GM10248 (cell line): ENCODE results near the gene PSMD10.

Experiments
- CTCF ChIA-PET: fragments of 300-600 bp; sonication (Branson Sonifier 250); formaldehyde crosslinking; extraction: SDS; loops from one replicate; lab custom pipeline; 2021; ENCODE audit warnings: antibody characterized with exemption; lab: Yijun Ruan, JAX
- POLR2A ChIA-PET: fragments of 350-650 bp; sonication (Branson Sonifier 250); formaldehyde crosslinking; extraction: SDS; loops from one replicate; lab custom pipeline; 2020; ENCODE audit warnings: antibody characterized with exemption; lab: Yijun Ruan, JAX
- DNase-seq: peaks from one replicate; pipeline ENCODE4 v3.0.0; 2012; ENCODE audit errors: extremely low spot score
- TF ChIP-seq, protein P1 (sequence below): IDR thresholded peaks from 2 replicates; pipeline ENCODE4 v1.5.1; 2012; ENCODE audit warnings: mild to moderate bottlenecking, low read depth; ENCODE audit errors: extremely low read depth, missing control alignments, control extremely low read depth

The PSMD10 gene

DNA sequence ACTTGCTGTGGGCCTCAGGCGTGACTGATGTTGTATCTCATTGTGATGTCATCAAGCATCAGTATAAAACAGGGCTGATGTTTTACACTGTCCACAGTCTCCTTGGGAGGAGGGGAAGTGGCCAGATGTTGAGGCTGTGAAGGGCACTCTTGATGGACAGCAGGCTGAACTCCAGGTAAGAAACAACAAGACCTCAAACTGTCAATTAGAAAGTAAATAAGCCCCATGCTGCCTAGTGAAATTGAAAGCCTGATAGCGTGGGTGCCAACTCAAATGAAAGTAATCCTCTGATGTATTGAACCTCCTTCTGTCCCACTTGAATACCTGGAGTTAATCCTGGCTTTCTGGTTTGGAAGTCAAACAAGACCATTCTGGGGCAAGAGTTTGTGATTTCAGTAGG is 26.7 kb downstream of the PSMD10 start:
- POLR2A ChIA-PET: no interaction called here
- DNase-seq: no peak

DNA sequence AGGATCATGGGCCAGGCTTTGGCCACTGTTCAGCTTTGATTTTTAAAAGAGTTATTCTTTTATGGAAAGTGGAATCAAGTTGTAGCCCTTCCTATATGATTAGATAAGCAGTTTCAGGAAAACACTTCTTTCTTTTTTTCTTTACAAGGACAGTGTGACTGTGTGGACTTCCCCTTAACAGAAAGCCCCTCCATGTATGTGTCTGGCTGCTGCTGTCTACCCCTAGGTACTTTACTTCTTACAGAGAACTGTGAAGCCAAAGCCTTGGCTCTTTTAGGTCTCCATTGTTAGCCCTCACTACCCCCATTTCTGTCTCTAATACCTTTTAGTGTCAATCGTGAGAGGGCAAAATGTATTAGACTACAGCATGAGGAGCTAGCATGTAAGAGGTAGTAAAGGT is 27.3 kb downstream of the PSMD10 start:
- no peak for DNase-seq
- ChIA-PET CTCF (interaction anchor here (2.2 kb wide), 1 partner anchor 43 kb away, joined by 9 read pairs; no protein-coding TSS in a partner anchor), POLR2A (no interaction called here)
- TF ChIP-seq, protein P1, sequence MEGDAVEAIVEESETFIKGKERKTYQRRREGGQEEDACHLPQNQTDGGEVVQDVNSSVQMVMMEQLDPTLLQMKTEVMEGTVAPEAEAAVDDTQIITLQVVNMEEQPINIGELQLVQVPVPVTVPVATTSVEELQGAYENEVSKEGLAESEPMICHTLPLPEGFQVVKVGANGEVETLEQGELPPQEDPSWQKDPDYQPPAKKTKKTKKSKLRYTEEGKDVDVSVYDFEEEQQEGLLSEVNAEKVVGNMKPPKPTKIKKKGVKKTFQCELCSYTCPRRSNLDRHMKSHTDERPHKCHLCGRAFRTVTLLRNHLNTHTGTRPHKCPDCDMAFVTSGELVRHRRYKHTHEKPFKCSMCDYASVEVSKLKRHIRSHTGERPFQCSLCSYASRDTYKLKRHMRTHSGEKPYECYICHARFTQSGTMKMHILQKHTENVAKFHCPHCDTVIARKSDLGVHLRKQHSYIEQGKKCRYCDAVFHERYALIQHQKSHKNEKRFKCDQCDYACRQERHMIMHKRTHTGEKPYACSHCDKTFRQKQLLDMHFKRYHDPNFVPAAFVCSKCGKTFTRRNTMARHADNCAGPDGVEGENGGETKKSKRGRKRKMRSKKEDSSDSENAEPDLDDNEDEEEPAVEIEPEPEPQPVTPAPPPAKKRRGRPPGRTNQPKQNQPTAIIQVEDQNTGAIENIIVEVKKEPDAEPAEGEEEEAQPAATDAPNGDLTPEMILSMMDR: no peak

More for the DNA sequence above, 26.7 kb downstream of the PSMD10 start:
- CTCF ChIA-PET: interaction anchor here (2.2 kb wide), 1 partner anchor 44 kb away, joined by 9 read pairs; no protein-coding TSS in a partner anchor
- TF ChIP-seq, protein P1: no peak

DNA sequence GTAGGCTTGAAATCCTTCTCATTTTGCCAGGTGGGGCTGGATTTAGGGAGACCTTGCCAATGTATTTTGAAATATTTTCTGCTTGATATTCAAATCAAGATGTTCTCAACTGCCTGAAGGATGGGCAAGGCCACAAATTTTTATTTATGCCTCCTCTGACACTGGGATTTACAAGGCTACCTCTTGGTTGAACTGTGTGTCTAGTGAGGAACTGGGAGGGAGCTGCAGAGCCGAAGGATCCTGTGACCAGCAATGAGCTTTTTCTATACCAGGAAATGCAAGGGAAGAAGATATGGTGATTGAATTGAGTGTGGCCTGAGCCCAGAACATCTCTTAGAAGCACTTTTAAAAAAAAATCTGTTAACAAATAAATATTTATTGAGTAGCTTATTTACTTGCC is 31.5 kb downstream of the PSMD10 start:
- ChIA-PET POLR2A (no interaction called here), CTCF (interaction anchor here (0.6 to 4.2 kb wide), 4 partner anchors 12 to 42 kb away, joined by 3 to 17 read pairs (median 6); no protein-coding TSS in a partner anchor)
- TF ChIP-seq, protein P1: no peak
- DNase-seq: no peak

DNA sequence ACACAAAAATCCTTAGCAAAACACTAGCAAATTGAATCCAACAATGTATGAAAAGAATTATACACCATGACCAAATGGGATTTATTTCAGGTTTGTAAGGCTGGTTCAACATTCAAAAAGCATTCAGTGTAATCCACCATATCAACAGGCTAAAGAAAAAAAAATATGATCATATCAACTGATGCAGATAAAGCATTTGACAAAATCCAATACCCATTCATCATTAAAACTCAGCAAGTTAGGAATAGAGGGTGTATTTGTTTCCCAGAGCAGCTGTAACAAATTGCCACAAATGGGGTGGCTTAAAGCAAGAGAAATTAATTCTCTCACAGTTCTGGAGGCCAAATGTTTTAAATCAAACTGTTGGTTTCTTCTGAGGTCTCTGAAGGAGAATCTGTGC is 35.8 kb downstream of the PSMD10 start:
- DNase-seq: no peak
- TF ChIP-seq, protein P1: no peak
- CTCF ChIA-PET: no interaction called here
- POLR2A ChIA-PET: no interaction called here

DNA sequence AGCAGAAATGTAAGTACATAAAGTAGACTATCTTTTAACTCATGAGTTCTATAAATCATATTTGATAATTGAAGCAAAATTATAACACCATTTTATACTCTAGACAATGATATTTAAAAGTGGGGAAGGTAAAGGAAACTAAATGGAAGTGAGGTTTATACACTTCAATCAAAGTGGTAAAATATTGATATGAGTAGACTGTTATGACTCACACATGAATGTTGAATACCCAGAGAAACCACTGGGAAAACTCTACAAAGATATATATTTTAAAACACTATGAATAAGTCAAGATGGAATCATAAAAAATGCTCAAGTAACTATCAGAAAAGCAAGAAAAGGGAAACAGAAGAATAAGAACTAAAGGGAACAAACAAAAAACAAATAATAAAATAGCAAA is 38.1 kb downstream of the PSMD10 start:
- CTCF ChIA-PET: no interaction called here
- no peak for DNase-seq
- POLR2A ChIA-PET: no interaction called here
- TF ChIP-seq, protein P1: no peak

DNA sequence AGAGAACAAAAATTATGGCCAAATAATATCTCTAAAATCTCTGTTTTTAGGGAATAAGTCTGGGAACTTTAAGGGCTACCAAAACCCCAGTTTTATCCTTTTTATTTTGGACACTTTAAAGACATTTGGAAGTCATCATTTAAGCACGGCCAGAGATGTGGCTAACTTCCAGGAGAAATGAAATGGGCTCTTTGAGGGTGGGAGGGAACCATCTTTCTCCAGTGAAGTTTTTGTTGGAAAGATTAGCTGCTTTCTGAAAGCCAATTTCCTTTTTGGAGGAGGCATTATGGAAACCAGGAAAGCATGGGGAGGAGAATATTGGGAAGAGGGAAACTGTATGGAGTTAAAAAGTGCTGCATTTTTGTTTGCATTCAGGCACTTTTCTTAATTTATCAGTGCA is 41.7 kb downstream of the PSMD10 start:
- TF ChIP-seq, protein P1: no peak
- ChIA-PET CTCF (no interaction called here), POLR2A (no interaction called here)
- DNase-seq: no peak
